ENCODE measurements around the gene DNMT3A. TPM values are rescaled to one million over a fixed set of nuclear protein-coding genes. Genes with fewer than 3 reads are reported as not detected.

Gene DNMT3A
- polyA plus RNA-seq, 3 donors from 2014 or later, result 9.4 to 15.9 (median 9.9) TPM

Other genes starting within 250 kb of the DNMT3A start
- gene POMC, start 173.3 kb downstream of the DNMT3A start, polyA plus RNA-seq, result 10 to 100 TPM in 2 of 3 donors, 1 to 10 TPM in 1; 7.0 to 15.7 (median 12.8) TPM

All from immature natural killer cell (primary cell).